GM12891 (cell line): Measurements from ENCODE around the gene APBB1.

Source experiments
- POLR2A ChIP-seq: IDR thresholded peaks from 2 replicates; pipeline ENCODE4 v1.6.1; 2011; ENCODE audit warnings: low read depth, low read length, control low read depth
- POLR2AphosphoS5 ChIP-seq: IDR thresholded peaks from 2 replicates; pipeline ENCODE4 v1.6.1; 2011; ENCODE audit warnings: low read depth, low read length, control low read depth
- POU2F2 ChIP-seq: IDR thresholded peaks from 2 replicates; pipeline ENCODE4 v1.6.1; 2011; ENCODE audit warnings: low read depth, mild to moderate bottlenecking, control low read depth, low read length, moderate library complexity
- SPI1 ChIP-seq: IDR thresholded peaks from 2 replicates; pipeline ENCODE4 v1.6.1; 2011; ENCODE audit warnings: low read depth, low read length, control low read depth
- TAF1 ChIP-seq: IDR thresholded peaks from 2 replicates; pipeline ENCODE4 v1.6.1; 2011; ENCODE audit warnings: low read depth, low read length, control low read depth

DNA sequence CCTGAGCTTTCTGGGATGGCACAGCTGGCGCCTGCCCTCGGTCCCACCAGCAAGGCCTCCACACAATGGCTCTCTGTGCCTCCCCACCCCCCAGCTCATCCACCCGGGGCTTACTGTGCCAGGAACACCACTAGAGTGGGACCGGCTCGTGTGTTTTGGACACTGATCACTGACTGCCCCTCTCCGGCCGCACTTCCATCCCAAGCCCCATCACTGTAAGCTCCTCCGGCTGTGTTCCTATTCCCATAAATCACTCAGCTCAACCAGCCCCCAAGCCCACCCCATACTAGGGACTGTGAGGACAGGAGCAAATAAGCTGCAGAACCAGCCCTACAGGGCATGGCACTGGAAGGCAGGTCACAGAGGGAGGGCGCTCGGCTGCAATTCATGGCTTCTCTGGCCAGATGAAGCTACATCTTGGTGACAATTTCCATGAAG lies 7.3 kb downstream of the APBB1 start:
- TF ChIP-seq POLR2A, result no peak
- no peak for TF ChIP-seq POLR2AphosphoS5
- TF ChIP-seq TAF1, result no peak
- no peak for TF ChIP-seq SPI1
- TF ChIP-seq POU2F2, result no peak
